ENCODE measurements around the gene CUX1.

Gene CUX1

GRCh38 chr7:102221961-102222360 is 404.5 kb downstream of the CUX1 start:
- peak overlapping the region; percentile 78 for H3K27ac ChIP-seq (ENCODE audit: poor library complexity, severe bottlenecking)
- ATAC-seq (ENCODE audit: low read depth) = no peak
- no peak overlapping the region for H3K4me3 ChIP-seq (ENCODE audit: severe bottlenecking)
- H3K36me3 ChIP-seq (ENCODE audit: low read depth) = no peaks in the 10 kb centered on the region
- H3K4me1 ChIP-seq (ENCODE audit: insufficient read depth, poor library complexity, severe bottlenecking) = peaks cover 17% of the 10 kb centered on the region
- TF ChIP-seq, protein P1, sequence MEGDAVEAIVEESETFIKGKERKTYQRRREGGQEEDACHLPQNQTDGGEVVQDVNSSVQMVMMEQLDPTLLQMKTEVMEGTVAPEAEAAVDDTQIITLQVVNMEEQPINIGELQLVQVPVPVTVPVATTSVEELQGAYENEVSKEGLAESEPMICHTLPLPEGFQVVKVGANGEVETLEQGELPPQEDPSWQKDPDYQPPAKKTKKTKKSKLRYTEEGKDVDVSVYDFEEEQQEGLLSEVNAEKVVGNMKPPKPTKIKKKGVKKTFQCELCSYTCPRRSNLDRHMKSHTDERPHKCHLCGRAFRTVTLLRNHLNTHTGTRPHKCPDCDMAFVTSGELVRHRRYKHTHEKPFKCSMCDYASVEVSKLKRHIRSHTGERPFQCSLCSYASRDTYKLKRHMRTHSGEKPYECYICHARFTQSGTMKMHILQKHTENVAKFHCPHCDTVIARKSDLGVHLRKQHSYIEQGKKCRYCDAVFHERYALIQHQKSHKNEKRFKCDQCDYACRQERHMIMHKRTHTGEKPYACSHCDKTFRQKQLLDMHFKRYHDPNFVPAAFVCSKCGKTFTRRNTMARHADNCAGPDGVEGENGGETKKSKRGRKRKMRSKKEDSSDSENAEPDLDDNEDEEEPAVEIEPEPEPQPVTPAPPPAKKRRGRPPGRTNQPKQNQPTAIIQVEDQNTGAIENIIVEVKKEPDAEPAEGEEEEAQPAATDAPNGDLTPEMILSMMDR (IDR thresholded peaks at IDR 0.05; ENCODE audit: poor library complexity, severe bottlenecking) = no peak
- H3K9me3 ChIP-seq (ENCODE audit: severe bottlenecking) = no peaks in the 10 kb centered on the region
- DNase-seq (ENCODE audit: low spot score) = no peak
- no peaks in the 10 kb centered on the region for H3K27me3 ChIP-seq (ENCODE audit: insufficient read depth, poor library complexity, severe bottlenecking)

DNA sequence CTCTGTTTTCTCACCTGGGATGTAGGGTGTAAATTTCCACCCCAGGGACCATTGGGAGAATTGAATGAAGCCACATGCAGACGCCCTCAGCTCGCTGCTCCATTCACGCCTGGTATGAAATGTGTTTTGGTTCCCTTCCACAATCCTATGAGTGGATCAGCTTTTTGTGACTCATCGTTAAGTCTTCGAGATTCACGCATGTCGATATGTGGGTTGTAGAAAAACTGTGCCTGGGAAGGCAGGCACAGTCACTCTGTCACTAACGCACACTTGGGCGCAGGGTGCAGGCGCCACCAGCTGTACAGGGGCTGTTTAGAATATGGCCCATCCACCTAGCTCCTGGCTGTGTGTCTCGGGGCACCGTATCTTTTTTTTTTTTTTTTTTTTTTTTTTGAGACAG is 405.0 kb downstream of the CUX1 start:
- Histone ChIP-seq H3K36me3 (ENCODE audit: low read depth) (no peaks in the 10 kb centered on the region), H3K4me3 (ENCODE audit: severe bottlenecking) (no peak overlapping the region), H3K4me1 (ENCODE audit: insufficient read depth, poor library complexity, severe bottlenecking) (peaks cover 17% of the 10 kb centered on the region), H3K9me3 (ENCODE audit: severe bottlenecking) (no peaks in the 10 kb centered on the region), H3K27me3 (ENCODE audit: insufficient read depth, poor library complexity, severe bottlenecking) (no peaks in the 10 kb centered on the region), H3K27ac (ENCODE audit: poor library complexity, severe bottlenecking) (peak overlapping the region; percentile 78)
- TF ChIP-seq, protein P1 (IDR thresholded peaks at IDR 0.05; ENCODE audit: poor library complexity, severe bottlenecking) = no peak
- DNase-seq (ENCODE audit: low spot score) (no peak), ATAC-seq (ENCODE audit: low read depth) (no peak)

- H3K36me3 ChIP-seq (ENCODE audit: low read depth) = no peaks in the 10 kb centered on the region
Observed at GRCh38 chr7:102223184-102223583, 405.8 kb downstream of the CUX1 start.

DNA sequence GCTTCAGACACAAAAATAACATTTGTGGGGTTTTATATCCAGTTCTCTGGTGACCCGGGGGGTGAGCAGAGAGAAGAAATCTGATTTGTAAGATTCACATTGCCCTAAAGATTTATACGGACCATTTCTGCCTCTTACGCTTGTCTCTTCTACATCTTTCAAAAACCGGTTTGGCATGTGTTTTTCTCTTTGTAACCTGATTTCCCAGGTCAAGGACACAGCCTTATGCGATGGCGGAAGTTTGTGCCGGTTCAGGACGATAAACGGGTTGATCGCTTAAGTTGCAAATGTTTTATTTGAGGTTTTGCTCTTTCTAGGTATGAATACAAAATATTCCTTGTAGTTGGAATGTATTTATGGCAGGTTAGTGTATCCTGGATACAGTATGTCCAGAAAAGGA is 407.6 kb downstream of the CUX1 start:
- peaks cover 16% of the 10 kb centered on the region for H3K4me1 ChIP-seq (ENCODE audit: insufficient read depth, poor library complexity, severe bottlenecking)
- H3K27me3 ChIP-seq (ENCODE audit: insufficient read depth, poor library complexity, severe bottlenecking) = no peaks in the 10 kb centered on the region
- TF ChIP-seq, protein P1 (IDR thresholded peaks at IDR 0.05; ENCODE audit: poor library complexity, severe bottlenecking) = no peak
- no peak overlapping the region for H3K27ac ChIP-seq (ENCODE audit: poor library complexity, severe bottlenecking)
- DNase-seq (ENCODE audit: low spot score) (no peak), ATAC-seq (ENCODE audit: low read depth) (no peak)
- H3K4me3 ChIP-seq (ENCODE audit: severe bottlenecking) = no peak overlapping the region
- H3K36me3 ChIP-seq (ENCODE audit: low read depth) = no peaks in the 10 kb centered on the region
- no peaks in the 10 kb centered on the region for H3K9me3 ChIP-seq (ENCODE audit: severe bottlenecking)

More at GRCh38 chr7:102223184-102223583, 405.8 kb downstream of the CUX1 start:
- no peak overlapping the region for H3K4me3 ChIP-seq (ENCODE audit: severe bottlenecking)
- H3K9me3 ChIP-seq (ENCODE audit: severe bottlenecking) = no peaks in the 10 kb centered on the region
- DNase-seq (ENCODE audit: low spot score) = no peak
- no peaks in the 10 kb centered on the region for H3K27me3 ChIP-seq (ENCODE audit: insufficient read depth, poor library complexity, severe bottlenecking)
- no peak overlapping the region for H3K27ac ChIP-seq (ENCODE audit: poor library complexity, severe bottlenecking)
- TF ChIP-seq, protein P1 (IDR thresholded peaks at IDR 0.05; ENCODE audit: poor library complexity, severe bottlenecking) = no peak
- ATAC-seq (ENCODE audit: low read depth) = no peak
- H3K4me1 ChIP-seq (ENCODE audit: insufficient read depth, poor library complexity, severe bottlenecking) = peaks cover 17% of the 10 kb centered on the region

DNA sequence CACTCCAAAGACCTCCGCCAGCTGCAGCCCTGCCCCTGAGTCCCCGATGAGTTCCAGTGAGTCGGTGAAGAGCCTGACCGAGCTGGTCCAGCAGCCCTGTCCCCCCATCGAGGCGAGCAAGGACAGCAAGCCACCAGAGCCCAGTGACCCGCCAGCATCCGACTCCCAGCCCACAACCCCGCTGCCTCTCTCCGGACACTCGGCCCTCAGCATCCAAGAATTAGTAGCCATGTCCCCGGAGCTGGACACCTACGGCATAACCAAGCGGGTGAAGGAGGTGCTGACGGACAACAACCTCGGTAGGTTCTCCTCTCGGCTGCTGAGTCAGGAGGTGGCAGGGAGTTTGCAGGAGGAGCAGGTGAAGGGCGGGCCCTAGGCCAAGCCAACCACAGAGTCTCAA is 409.9 kb downstream of the CUX1 start:
- DNase-seq (ENCODE audit: low spot score) (no peak), ATAC-seq (ENCODE audit: low read depth) (no peak)
- no peaks in the 10 kb centered on the region for H3K9me3 ChIP-seq (ENCODE audit: severe bottlenecking)
- H3K27me3 ChIP-seq (ENCODE audit: insufficient read depth, poor library complexity, severe bottlenecking) = no peaks in the 10 kb centered on the region
- no peaks in the 10 kb centered on the region for H3K4me1 ChIP-seq (ENCODE audit: insufficient read depth, poor library complexity, severe bottlenecking)
- no peaks in the 10 kb centered on the region for H3K36me3 ChIP-seq (ENCODE audit: low read depth)
- H3K4me3 ChIP-seq (ENCODE audit: severe bottlenecking) = no peak overlapping the region
- H3K27ac ChIP-seq (ENCODE audit: poor library complexity, severe bottlenecking) = no peak overlapping the region
- TF ChIP-seq, protein P1 (IDR thresholded peaks at IDR 0.05; ENCODE audit: poor library complexity, severe bottlenecking) = no peak

Data from RWPE2 (cell line).